ENCODE measurements around the gene FBXW4.

Gene FBXW4

GRCh38 chr10:101694674-101695403 lies at the start of gene FBXW4:
Gene FBXW4, minus strand, starts transcription at chr10:101695170. Its CDS starts 65 bp downstream, at chr10:101695105.
- DNase-seq = peak; percentile 81

GRCh38 chr10:101744267-101744666 lies 49.3 kb upstream of the FBXW4 start:
- DNase-seq = no peak

- no peak for DNase-seq
These were observed 47.0 kb upstream of the FBXW4 start for GRCh38 chr10:101741938-101742337.

- DNase-seq = no peak
These were observed 41.7 kb upstream of the FBXW4 start for GRCh38 chr10:101736666-101737065.

- DNase-seq = no peak
These were observed 37.1 kb upstream of the FBXW4 start for GRCh38 chr10:101732096-101732495.

GRCh38 chr10:101726115-101726387 lies 31.1 kb upstream of the FBXW4 start:
- DNase-seq = no peak

- no peak for DNase-seq
These were observed 30.5 kb upstream of the FBXW4 start for GRCh38 chr10:101725296-101726114.

GRCh38 chr10:101724446-101724845 lies 29.5 kb upstream of the FBXW4 start:
- DNase-seq = no peak

- DNase-seq = no peak
These were observed 28.2 kb upstream of the FBXW4 start for GRCh38 chr10:101723176-101723575.

- no peak for DNase-seq
These were observed 26.8 kb upstream of the FBXW4 start for GRCh38 chr10:101721806-101722205.

- no peak for DNase-seq
These were observed 25.7 kb upstream of the FBXW4 start for GRCh38 chr10:101720606-101721230.

GRCh38 chr10:101718690-101719275 lies 23.8 kb upstream of the FBXW4 start:
- no peak for DNase-seq

GRCh38 chr10:101716891-101717659 lies 22.1 kb upstream of the FBXW4 start:
- peak; percentile 22 for DNase-seq

GRCh38 chr10:101712997-101713396 lies 18.0 kb upstream of the FBXW4 start:
- DNase-seq = no peak

- DNase-seq = no peak
These were observed 15.8 kb upstream of the FBXW4 start for GRCh38 chr10:101710793-101711192.

GRCh38 chr10:101710059-101710695 lies 15.2 kb upstream of the FBXW4 start:
- DNase-seq = no peak

- no peak for DNase-seq
These were observed 14.5 kb upstream of the FBXW4 start for GRCh38 chr10:101709359-101710058.

- DNase-seq = no peak
These were observed 13.9 kb upstream of the FBXW4 start for GRCh38 chr10:101708870-101709269.

GRCh38 chr10:101708073-101708472 lies 13.1 kb upstream of the FBXW4 start:
- no peak for DNase-seq

GRCh38 chr10:101704331-101704730 lies 9.4 kb upstream of the FBXW4 start:
- DNase-seq = no peak

- no peak for DNase-seq
These were observed 1.7 kb upstream of the FBXW4 start for GRCh38 chr10:101696632-101697031.

Data from activated CD4-positive, alpha-beta T cell treated with anti-CD3 and anti-CD28 coated beads for 48 hours (primary cell).